T-helper 2 cell treated with Interferon-gamma antibody and Interleukin-4, amounts not matched to agents 100 ng/mL and 5 ng/mL, for 36 hours (primary cell): ENCODE results near the gene SEC16B. TPM values are rescaled to one million over a fixed set of nuclear protein-coding genes. Genes with fewer than 3 reads are reported as not detected.

Source experiments
- intact Hi-C: fragments of 100-400 bp; cut with micrococcal nuclease; formaldehyde crosslinking; loops from one replicate; pipeline ENCODE4 v1.15.1; 2023
- total RNA-seq: library from RNA; stranded (reverse); gene quantifications from 2 replicates; pipeline ENCODE4 v1.2.3, GENCODE V29; 2022

The SEC16B gene
- total RNA-seq, 1 donor from 2014 or later = not detected

GRCh38 chr1:177979272-177979671 lies 9.4 kb upstream of the SEC16B start:
- intact Hi-C loops = no loop called here

- intact Hi-C loops = no loop called here
Observed at GRCh38 chr1:177978530-177978929, 8.7 kb upstream of the SEC16B start.

- intact Hi-C loops = no loop called here
Observed at GRCh38 chr1:177977141-177977540, 7.3 kb upstream of the SEC16B start.

GRCh38 chr1:177976596-177976995 lies 6.7 kb upstream of the SEC16B start:
- intact Hi-C loops = no loop called here

GRCh38 chr1:177975588-177976495 lies 6.0 kb upstream of the SEC16B start:
- intact Hi-C loops = no loop called here

- intact Hi-C loops = no loop called here
Observed at GRCh38 chr1:177973585-177973984, 3.7 kb upstream of the SEC16B start.

- intact Hi-C loops = no loop called here
Observed at GRCh38 chr1:177969109-177969508, 749 bp downstream of the SEC16B start.

- intact Hi-C loops = no loop called here
Observed at GRCh38 chr1:177966199-177966598, 3.7 kb downstream of the SEC16B start.

- intact Hi-C loops = no loop called here
Observed at GRCh38 chr1:177965293-177965692, 4.6 kb downstream of the SEC16B start.

GRCh38 chr1:177964336-177964735 lies 5.5 kb downstream of the SEC16B start:
- intact Hi-C loops = no loop called here

- intact Hi-C loops = no loop called here
Observed at GRCh38 chr1:177960939-177961622, 8.8 kb downstream of the SEC16B start.

GRCh38 chr1:177959811-177960515 lies 9.9 kb downstream of the SEC16B start:
- intact Hi-C loops = no loop called here

GRCh38 chr1:177958092-177958491 lies 11.8 kb downstream of the SEC16B start:
- intact Hi-C loops = no loop called here

- intact Hi-C loops = no loop called here
Observed at GRCh38 chr1:177954076-177954475, 15.8 kb downstream of the SEC16B start.

- intact Hi-C loops = no loop called here
Observed at GRCh38 chr1:177953549-177953948, 16.3 kb downstream of the SEC16B start.

GRCh38 chr1:177952691-177953090 lies 17.2 kb downstream of the SEC16B start:
- intact Hi-C loops = no loop called here

GRCh38 chr1:177952249-177952648 lies 17.6 kb downstream of the SEC16B start:
- intact Hi-C loops = no loop called here

- intact Hi-C loops = no loop called here
Observed at GRCh38 chr1:177950506-177950905, 19.4 kb downstream of the SEC16B start.

GRCh38 chr1:177948336-177948972 lies 21.4 kb downstream of the SEC16B start:
- intact Hi-C loops = loop anchor here (10.0 kb wide), 1 partner anchor 694 kb away; no protein-coding TSS in a partner anchor

- intact Hi-C loops = loop anchor here (10.0 kb wide), 1 partner anchor 693 kb away; no protein-coding TSS in a partner anchor
Observed at GRCh38 chr1:177947623-177948022, 22.2 kb downstream of the SEC16B start.
